HG02884 (cell line): Measurements from ENCODE around the gene HUS1B.

Experiments used
- ATAC-seq: cut with Tn5 transposase; IDR thresholded peaks from one replicate; pipeline ENCODE4 v1.9.1; 2021; ENCODE audit warnings: mild to moderate bottlenecking, moderate library complexity; ENCODE audit not compliant: unreplicated experiment

The HUS1B gene

DNA sequence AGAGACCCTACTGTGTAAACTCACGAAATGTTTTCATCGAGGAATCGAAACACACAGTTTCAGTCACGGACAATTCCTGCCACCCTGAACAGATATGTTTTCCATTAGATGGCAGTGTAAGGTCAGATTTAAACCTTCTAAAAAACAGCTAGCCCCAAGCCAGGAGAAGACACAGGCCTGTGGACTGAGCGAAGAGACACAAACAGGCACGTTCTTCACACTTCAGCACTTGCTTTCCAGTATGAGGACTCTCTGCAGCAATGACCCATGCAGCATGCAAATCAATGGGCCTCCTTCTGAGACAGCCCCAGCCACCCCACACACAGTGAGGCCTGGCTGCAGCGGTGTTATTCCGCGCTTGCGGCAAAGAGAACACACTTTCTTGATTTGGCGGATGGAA is 31.9 kb downstream of the HUS1B start:
- ATAC-seq = no peak

DNA sequence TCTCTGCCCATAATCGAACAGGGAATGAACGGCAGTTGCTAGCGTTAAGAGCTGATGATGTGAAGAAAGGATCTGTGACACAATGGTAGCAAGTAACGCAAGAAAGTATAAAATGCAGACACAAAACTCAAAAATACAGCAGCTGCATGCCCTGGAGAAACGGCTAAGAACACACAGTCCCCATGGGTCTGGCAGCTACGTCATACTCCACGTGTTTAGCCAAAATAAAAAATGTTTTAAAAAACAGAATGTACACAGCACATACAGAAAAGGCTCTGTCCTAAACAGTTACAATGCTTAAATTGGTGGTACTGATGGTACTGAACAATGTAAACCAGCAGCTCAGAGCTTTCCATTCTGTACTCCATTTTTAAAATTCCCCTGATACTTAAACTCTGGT is 34.4 kb downstream of the HUS1B start:
- ATAC-seq = no peak

DNA sequence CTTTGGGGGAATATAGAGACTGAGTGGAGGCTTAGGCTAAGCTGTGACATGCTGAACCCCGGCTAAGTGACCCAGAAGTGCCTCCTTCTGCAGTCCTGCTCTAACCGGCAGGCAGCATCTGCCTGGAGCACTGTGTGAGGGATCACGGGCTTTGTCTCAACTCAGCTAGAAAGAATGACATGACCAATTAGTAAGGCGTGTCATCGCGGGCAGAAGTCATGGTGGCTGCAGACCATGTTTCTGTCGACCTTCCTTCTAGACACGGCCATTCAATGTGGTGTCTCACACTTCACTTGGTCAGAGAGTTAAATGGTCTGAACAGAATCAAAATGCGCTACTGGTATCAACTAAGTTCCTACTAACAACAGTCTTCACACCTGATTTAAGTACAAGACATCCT is 35.0 kb downstream of the HUS1B start:
- ATAC-seq = no peak

DNA sequence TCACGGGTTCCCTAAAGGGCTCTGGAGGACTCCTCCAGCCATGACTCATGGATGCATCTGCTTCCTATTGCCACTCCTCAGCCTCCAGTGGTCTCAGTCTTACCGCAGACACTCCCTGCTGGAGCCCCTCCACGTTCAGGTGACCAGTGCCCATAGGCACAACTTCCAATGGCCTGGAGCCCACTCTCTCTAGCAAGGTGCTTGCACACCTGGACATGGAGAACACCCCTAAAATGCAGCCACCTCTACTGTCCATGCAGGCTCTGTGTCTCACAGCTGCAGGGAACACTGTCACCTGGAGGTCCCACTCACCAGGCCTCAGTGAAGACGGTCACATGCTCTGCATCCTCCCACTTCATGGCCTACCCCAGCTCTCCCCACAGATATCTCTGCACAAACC is 36.0 kb downstream of the HUS1B start:
- ATAC-seq = no peak

DNA sequence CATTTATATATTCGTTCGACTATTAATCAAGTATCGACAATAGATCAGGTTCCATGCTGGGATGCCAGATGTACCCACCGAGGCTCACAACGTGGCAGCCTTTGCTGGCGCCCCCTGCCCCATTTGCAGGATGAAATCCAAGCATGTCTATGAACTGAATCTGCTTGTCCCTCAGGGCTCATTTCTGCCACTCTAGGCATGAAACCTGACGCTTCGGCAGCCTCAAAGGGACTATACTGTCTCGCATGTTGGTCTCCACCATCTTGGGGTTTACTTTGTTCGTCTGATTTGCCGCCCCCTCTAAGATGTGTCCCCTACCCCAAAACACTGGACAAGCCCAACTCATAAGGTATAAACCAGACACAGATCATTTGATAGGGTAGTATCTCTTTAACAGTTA is 36.7 kb downstream of the HUS1B start:
- no peak for ATAC-seq

DNA sequence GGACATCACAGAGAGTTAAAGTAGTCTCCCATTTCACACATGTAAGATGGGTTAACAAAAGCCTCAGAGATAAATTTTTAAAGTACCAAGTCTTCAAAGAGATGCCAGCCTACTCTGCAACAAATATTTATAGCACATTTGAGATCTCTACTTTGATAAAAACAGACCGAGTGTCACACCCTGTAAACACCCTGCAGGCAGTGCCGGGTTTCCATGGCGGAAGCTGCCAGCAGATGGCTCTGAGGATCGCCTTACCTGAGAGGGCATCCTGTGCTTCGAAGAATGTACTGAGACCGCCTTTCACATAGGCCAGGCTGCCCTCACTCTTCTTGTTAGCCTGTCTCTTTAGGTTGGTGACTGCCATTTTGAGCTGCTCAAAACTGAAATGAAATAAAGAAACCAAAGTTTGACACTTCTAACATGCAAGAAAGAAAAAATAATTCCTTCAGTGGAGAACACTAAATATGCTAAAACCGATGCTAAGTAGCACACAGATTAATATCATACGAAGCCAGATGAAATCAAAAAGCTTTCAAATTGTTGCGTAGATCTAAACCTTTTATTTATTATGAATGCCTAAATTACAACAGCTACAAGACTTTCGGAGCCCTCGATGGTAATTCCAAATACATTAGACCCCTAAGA is 39.3 kb downstream of the HUS1B start:
- no peak for ATAC-seq

DNA sequence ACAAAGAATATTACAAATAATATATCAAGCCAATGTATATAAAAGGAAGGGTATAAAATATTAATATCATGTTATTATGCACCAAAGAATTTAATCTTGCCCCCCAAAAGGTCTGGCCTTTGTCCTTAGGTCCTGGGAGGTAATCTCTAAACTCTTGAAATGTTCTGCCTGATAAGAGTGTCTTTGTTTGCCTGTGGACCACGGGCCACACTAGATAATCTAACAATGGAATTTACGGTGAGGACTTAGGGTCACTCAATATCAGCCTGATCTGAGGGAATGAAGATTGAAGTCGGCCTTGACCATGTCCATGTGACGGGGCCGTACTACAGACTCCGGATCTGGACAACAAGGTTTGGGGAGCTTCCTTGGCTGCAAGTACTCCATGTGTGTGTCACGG is 42.9 kb downstream of the HUS1B start:
- no peak for ATAC-seq

DNA sequence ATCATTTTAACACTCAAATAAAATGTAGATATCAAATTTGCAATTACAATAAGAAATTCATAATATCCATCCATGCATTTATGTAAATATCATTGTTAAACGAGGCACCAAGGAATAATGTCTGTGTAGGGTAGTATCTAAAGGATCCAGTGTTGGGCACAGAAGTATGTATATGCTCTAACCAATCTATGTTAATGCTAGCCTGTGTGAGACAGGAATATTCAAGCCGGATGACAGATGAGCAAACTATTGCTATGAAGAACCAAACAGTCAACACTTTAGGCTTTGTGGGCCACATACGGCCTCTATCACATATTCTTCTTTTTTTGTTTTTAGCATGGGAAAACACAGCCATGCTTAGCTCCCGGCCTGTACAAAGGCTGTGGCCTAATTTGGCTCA is 45.0 kb downstream of the HUS1B start:
- no peak for ATAC-seq

DNA sequence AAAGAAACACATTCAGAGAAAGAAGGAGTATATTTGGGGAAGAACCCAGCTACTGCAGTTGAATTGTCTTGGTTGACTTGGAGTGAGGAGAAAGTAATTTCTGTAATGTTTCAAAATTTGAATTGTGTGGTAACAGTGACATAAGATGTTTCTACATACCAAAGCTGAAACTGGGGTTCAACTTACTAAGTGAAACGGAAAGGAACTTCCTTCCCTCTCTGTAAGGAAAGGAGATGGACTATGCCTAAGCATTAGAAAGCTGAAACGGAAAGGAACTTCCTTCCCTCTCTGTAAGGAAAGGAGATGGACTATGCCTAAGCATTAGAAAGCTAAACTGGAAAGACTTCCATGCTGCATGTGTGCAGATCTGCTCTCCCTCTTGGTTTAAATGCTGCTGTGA is 46.0 kb downstream of the HUS1B start:
- no peak for ATAC-seq

DNA sequence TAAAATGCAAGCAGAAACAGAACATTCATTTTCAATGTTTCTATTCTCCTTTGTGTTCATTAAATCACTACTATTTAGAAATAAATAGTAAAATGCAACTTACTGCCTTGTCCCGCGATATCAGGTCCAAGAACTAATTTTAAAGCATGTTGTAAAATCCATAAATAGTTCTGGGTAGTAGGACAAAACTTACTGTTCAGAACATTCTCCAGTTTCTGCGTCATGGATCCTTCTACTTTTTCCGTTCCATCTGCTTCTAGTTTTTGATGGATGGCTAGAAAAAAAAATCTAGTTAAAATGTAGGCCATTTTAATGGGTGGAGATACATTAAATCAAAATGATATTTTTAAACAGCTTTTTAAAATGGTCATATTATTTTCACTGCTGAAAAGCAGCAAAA is 47.0 kb downstream of the HUS1B start:
- no peak for ATAC-seq

DNA sequence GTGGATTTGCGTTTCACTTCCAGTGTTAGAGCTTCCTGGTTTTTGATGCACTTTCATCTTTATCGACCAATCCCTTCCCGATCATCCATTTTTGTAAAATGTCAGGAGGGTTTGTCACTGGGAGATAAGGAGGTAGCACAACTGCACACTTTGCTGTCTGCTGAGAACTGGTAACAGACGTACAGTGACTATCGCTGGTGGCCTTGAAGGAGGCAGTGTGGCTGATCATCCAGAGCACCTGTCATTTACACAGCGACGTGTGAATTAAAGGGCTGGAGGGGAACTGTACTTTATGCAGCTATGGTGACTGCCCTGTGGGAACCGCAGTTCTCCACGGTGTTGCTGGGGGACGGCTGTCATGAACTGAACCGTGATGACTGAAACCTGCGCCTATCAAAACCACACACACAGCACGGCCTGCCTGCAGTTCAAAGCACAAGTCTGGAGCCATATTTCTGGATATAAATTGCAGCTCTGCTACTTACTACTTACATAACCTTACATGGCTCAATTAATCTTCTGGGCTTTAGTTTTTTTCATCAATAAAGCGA is 50.0 kb downstream of the HUS1B start:
- no peak for ATAC-seq
